C4-2B (cell line): ENCODE results near the gene GABRR3.

Source experiments
- ZFX ChIP-seq: fragments of 450-650 bp; IDR thresholded peaks from 2 replicates; pipeline ENCODE4 v1.6.1; 2017
- TF ChIP-seq, protein P1 (sequence below): fragments of 450-650 bp; conservative IDR thresholded peaks from 2 replicates; pipeline ENCODE4 v1.5.1; 2017; ENCODE audit warnings: mild to moderate bottlenecking

DNA sequence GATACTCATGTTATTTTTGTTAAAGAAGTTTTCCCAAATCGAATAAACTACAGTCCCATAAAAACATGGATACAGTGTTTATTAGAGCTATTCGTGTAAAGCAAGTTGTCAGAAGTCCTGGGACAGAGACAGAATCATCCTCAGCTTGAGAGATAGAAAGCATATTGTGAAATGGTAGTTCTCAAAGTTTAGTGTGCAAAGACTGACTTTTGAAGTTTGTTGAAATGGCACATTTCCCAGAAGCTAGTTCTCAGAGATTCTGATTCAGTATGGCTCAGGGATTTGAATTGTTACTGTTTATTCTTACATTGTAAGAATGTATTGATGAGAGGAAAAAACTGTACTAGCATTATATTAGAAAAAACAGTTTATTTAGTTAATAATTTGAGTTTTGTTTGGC, 22.1 kb downstream of the GABRR3 start:
- TF ChIP-seq, protein P1, sequence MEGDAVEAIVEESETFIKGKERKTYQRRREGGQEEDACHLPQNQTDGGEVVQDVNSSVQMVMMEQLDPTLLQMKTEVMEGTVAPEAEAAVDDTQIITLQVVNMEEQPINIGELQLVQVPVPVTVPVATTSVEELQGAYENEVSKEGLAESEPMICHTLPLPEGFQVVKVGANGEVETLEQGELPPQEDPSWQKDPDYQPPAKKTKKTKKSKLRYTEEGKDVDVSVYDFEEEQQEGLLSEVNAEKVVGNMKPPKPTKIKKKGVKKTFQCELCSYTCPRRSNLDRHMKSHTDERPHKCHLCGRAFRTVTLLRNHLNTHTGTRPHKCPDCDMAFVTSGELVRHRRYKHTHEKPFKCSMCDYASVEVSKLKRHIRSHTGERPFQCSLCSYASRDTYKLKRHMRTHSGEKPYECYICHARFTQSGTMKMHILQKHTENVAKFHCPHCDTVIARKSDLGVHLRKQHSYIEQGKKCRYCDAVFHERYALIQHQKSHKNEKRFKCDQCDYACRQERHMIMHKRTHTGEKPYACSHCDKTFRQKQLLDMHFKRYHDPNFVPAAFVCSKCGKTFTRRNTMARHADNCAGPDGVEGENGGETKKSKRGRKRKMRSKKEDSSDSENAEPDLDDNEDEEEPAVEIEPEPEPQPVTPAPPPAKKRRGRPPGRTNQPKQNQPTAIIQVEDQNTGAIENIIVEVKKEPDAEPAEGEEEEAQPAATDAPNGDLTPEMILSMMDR = no peak
- no peak for TF ChIP-seq ZFX
